NB4 (cell line): Measurements from ENCODE around the gene LGALS9.

Experiments
- MYC ChIP-seq: IDR thresholded peaks from 2 replicates; pipeline ENCODE4 v1.6.1; 2011; ENCODE audit warnings: low read depth, low read length
- POLR2A ChIP-seq: IDR thresholded peaks from 2 replicates; pipeline ENCODE4 v1.6.1; 2011; ENCODE audit warnings: mild to moderate bottlenecking; ENCODE audit not compliant: insufficient read length; ENCODE audit errors: extremely low read depth
- TF ChIP-seq, protein P1 (sequence below): IDR thresholded peaks from one replicate; pipeline ENCODE4 v1.5.1; 2012; ENCODE audit warnings: low read depth, low read length

DNA sequence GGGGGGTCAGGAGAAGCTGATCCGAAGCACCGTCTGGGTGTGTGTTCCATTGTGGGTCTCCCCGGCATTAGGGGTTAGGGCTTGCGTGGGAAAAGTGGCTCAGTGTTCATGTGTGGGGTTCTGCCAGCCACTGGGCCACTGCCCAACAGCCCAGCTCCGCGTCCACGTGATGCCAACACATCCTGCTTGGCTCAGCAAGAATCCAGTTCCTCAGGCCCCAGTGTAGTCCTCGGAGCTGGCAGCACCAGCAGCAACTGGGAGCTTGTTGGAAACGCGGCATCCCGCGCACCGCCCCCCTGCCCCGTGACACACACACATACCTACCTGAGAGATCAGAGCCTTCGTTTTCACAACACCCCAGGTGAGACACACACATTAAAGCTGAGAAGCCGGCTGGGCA is 18.9 kb downstream of the LGALS9 start:
- TF ChIP-seq, protein P1, sequence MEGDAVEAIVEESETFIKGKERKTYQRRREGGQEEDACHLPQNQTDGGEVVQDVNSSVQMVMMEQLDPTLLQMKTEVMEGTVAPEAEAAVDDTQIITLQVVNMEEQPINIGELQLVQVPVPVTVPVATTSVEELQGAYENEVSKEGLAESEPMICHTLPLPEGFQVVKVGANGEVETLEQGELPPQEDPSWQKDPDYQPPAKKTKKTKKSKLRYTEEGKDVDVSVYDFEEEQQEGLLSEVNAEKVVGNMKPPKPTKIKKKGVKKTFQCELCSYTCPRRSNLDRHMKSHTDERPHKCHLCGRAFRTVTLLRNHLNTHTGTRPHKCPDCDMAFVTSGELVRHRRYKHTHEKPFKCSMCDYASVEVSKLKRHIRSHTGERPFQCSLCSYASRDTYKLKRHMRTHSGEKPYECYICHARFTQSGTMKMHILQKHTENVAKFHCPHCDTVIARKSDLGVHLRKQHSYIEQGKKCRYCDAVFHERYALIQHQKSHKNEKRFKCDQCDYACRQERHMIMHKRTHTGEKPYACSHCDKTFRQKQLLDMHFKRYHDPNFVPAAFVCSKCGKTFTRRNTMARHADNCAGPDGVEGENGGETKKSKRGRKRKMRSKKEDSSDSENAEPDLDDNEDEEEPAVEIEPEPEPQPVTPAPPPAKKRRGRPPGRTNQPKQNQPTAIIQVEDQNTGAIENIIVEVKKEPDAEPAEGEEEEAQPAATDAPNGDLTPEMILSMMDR = no peak
- TF ChIP-seq POLR2A (no peak), MYC (no peak)
